ENCODE results near the gene KBTBD8.

Gene KBTBD8

GRCh38 chr3:66998113-66998903 is at the start of gene KBTBD8:
KBTBD8 (plus strand) TSS chr3:66998307; CDS start chr3:66998356, 49 bp downstream.
- DNase-seq (ENCODE audit: low read depth), result peak; percentile 97

DNA sequence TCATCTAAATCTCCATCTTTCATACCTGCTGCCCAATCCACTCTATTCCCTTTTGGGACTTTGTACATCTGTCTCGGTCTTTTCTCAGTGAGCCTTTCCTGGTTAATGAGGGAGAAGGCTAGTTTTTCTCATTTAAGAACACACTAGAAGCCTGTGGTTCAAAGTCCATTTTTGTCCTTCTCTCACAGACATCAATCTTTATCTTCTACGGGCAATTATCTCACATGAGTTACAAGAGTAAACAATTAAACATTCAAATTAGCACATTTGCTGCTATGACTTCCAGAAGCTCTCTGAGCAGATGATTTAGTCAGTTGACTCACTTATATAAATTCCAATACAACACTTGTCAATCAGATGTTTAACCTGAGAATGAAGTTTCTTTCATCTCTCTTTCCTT is 49.3 kb upstream of the KBTBD8 start:
- DNase-seq (ENCODE audit: low read depth), result no peak

DNA sequence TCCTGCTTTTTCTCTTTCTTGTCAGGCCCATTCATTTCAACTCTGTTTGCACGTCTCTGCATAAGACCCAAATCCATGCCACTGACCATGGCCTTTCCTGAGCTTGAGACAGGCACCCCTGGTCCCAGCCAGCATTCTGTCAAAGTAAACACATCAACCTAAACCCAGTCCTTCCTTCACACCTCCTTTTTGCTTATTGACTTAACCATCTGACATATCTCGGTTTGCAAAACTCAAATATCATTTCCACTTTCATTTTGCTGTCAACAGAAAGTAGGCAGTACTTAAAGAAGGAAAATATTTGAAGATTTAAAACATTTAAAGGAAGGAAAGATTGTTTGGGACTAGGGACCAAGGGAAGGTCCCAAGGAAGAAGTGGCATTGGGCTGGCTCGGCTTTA is 48.2 kb upstream of the KBTBD8 start:
- DNase-seq (ENCODE audit: low read depth), result no peak

GRCh38 chr3:66952357-66952756 is 45.8 kb upstream of the KBTBD8 start:
- no peak for DNase-seq (ENCODE audit: low read depth)

- no peak for DNase-seq (ENCODE audit: low read depth)
These were observed 44.1 kb upstream of the KBTBD8 start for GRCh38 chr3:66953934-66954445.

GRCh38 chr3:66956742-66957141 is 41.4 kb upstream of the KBTBD8 start:
- DNase-seq (ENCODE audit: low read depth), result no peak

GRCh38 chr3:66957367-66957766 is 40.7 kb upstream of the KBTBD8 start:
- no peak for DNase-seq (ENCODE audit: low read depth)

- DNase-seq (ENCODE audit: low read depth), result no peak
These were observed 40.0 kb upstream of the KBTBD8 start for GRCh38 chr3:66958067-66958466.

DNA sequence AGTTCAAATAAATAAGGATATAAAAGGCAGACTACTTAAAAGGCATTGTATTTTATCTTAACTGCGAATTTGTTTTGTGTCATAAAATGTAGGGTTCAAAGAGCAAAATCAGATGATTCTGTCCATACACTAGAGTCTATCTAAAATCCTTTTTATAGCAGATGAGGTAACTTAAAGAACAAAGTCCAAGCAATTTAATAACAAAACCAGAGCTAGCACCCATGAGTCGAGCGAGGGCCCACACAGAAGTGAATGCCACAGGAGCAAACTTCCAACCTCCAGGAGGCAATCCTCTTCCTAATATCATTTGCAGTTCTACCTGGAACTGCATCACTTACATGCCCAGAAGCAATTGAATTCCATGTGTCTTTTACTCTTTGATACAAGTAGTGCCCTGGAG is 35.4 kb upstream of the KBTBD8 start:
- DNase-seq (ENCODE audit: low read depth), result no peak

GRCh38 chr3:66971245-66971644 is 26.9 kb upstream of the KBTBD8 start:
- no peak for DNase-seq (ENCODE audit: low read depth)

DNA sequence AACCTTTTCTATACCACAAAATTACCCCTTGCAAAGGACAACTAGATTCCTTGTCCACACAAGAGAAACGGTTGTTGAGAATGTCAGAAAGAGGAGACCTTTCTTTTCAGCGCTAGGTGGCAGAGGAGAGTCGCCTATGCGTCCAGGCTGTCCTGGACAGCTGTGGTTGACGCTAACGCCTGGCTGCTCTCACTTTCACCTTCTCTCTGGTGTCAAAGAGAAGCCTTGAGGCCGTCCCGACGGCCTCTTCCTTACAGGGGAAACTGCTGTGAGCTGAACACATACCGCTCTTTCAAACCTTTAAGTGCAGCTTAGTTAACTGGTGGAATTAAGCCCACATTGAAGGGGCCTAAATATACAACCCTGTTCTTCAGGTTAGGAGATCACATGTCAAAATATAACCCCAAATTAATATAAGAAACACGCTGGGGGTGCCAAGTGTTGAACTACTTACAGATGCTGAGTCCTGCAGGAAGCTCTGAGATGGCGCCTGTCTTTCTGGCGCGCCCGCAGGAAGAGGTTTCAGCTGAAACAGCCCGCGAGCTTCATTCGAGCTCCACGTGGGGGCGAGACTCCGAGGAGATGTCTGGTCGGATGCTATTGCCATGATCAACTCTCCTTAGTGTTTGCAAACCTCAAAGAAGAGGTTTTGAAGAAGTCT is 26.1 kb upstream of the KBTBD8 start:
- peak; percentile 28 for DNase-seq (ENCODE audit: low read depth)

GRCh38 chr3:66980791-66981190 is 17.3 kb upstream of the KBTBD8 start:
- no peak for DNase-seq (ENCODE audit: low read depth)

DNA sequence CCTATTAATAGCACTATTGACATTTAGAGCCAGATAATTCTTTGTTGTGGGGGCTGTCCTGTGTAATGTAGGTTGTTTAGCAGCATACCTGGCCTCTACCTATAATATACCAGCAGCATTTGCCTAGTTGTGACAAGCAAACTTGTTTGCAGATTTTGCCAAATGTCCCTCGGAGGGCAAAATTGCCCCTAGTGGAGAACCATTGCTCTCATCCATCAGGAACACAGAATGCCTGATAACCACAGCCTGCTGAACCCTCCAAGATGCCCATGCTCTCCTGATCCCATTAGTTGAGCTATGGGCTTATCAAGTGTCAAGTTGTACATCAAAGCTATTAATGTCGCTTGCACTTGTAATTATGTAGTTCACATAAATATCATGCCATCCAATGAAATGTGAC is 15.0 kb upstream of the KBTBD8 start:
- DNase-seq (ENCODE audit: low read depth), result no peak

DNA sequence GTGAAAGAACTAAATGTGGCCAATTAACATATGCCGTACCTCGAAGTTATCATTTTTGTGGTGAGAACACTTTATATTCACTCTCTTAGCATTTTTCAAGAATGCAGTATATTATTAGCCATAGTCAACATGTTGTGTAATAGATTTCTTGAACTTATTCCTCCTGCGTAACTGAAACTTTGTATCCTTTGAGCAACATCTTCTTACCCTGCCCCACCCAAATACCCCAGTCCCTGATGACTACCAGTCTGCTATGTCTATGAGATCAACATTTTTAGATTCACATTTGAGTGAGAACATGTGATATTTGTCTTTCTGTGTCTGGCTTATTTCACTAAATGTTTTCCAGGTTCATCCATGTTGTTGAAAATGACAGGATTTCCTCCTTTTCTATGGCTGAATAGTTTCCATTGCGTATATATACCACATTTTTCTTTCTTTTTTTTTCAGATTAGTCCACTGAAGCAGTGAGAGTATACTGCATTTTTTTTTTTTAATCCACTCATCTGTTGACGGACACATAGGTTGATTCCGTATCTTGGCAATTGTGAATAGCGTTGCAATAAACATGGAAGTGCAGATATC is 12.7 kb upstream of the KBTBD8 start:
- DNase-seq (ENCODE audit: low read depth), result no peak

GRCh38 chr3:66986406-66986805 is 11.7 kb upstream of the KBTBD8 start:
- no peak for DNase-seq (ENCODE audit: low read depth)

GRCh38 chr3:66989241-66989640 is 8.9 kb upstream of the KBTBD8 start:
- no peak for DNase-seq (ENCODE audit: low read depth)

- DNase-seq (ENCODE audit: low read depth), result no peak
These were observed 8.0 kb upstream of the KBTBD8 start for GRCh38 chr3:66989860-66990696.

GRCh38 chr3:66991459-66991858 is 6.6 kb upstream of the KBTBD8 start:
- peak; percentile 16 for DNase-seq (ENCODE audit: low read depth)

DNA sequence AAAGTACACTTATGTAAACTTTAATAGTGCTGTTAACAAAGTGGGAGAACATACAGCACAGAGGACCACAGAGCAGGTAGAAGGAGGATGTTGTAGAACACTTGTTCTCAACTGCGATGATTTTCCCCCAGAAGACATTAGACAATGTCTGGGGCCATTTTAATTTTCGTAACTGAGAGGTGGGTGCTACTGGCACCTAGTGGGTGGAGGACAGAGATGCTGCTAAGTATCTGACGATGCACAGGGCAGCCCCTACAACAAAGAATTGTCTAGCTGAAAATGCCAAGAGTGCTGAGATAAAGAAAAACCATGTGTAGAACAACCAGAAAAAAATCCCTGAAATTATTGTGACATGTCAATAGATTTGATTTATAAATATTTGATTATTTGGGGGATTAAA is 5.0 kb upstream of the KBTBD8 start:
- no peak for DNase-seq (ENCODE audit: low read depth)

DNA sequence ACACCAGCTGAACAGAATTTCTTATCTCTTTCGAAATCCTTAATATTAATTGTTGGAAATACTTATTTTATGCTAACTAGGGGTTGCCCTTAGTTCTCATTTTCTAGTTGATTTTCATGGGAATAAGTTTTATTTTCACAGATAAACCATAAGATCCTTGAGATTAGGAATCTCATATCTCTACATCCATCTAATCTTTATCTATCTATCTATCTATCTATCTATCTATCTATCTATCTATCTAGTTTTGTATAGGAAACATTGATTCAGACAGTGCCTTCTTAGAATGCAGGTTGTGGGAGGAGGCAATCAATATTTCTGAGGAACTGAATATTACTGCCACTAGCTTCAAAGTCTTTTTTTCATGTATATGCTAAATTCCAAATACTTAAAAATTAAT is 3.5 kb upstream of the KBTBD8 start:
- DNase-seq (ENCODE audit: low read depth), result no peak

- DNase-seq (ENCODE audit: low read depth), result no peak
These were observed 1.4 kb upstream of the KBTBD8 start for GRCh38 chr3:66996696-66997095.

DNA sequence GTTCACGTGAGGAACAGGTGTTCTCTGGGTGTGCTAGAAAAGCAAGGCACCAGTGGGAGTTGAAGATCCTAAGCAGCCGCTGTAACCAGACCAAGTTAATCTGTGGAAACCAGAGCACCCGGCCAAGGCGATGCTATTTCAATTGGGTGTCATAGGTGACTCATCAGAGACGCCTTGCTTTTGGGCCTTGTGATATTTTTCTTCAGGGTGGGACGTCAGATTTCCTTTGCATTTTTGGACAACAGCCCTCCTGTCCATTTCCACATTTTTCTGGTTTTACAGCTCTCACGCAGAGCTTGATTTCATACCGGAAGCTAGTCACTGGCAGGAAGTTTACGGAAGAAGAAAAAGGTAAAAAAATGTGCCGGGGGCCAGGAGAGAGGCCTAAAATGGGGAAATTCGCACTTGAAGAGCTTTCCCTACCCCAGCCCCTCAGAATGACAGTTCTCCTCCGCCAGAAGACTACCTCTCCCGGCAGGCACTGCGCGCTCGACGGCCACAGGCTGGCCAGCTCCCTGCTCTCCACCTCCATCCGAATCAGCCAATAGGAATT is 471 bp upstream of the KBTBD8 start:
- DNase-seq (ENCODE audit: low read depth), result peak; percentile 1
